NCI-H510A treated with DMSO at 0.1 percent for 48 hours (cell line): ENCODE data around the gene UBE2V1.
"Not testable (repeated sequence)": the region's sequence is repeated elsewhere in the genome, so short reads cannot be mapped to it uniquely, and the experiment has no call there.

Source experiments
- DNase-seq: peaks from one replicate; lab custom pipeline; 2025; lab: John Stamatoyannopoulos, UW

Gene UBE2V1

DNA sequence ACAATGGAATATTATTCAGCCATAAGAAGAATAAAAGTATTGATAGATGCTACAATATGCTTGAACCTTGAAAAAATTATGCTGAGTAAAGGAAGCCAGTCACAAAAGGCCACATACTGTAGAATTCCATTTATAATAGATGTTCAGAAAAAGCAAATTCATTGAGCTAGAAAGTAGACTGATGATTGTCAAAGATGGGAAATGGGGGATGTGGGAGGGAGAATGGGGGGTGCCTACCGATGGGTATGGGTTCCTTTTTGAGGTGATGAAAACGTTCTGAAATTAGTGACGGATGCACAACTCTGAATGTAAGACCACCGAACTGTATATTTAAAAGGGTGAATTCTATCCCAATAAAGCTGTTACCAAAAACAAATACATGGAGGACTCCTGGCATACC, 18.4 kb downstream of the UBE2V1 start:
- DNase-seq, result no peak

DNA sequence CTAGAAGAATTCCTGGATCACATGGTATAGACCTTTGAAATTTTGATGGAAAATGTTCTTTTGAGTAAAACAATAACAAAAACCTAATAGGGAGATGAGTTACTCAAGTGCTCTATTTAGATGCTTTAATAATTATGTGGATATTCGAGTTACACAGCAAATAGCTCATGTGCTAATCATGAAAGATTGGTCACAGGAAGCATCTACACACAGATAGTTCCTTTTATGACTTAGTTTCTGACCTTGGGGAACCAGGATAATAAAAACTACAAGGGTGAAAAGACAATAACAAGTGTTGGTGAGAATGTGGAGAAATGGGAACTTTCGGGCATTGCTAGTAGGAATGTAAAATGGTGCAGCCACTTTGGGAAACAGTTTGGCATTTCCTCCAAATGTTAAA, 19.7 kb downstream of the UBE2V1 start:
- no peak for DNase-seq

DNA sequence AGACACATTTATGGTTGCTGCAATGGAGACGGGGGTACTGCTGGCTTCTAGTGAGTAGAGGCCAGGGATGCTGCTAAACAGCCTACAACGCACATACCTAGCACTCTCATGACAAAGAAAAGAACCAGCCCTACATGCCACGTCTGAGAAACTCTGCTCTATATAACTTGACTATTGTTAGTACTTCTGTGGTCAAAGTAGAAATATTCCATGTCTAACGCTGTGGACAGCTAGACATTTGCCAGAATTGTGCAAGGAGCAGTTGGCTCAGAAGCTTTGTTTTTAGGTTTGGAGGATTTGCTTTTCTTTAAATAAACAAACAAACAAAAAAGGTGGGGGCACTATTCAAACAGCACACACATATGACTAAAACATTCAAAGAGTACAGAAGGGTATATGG, 20.5 kb downstream of the UBE2V1 start:
- no peak for DNase-seq

DNA sequence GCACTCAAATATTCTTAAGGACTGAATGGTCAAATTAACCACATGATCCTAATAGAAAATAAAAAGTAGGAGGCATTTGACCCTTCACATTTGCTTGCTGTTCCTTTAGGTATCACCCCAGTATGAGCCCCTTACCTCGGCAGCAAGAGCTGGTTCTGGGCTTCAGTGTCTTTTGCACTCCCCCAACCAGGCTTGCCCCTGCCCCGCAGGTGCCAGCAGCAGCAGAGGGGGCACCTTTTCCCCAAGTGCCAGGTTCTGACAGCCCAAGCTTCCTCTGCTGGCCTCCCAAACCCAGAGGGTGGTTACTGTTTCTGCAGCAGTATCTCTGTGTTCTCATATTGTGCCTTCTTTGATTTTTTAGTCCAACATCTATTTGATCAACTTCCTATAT, 23.2 kb downstream of the UBE2V1 start:
- DNase-seq, result no peak

DNA sequence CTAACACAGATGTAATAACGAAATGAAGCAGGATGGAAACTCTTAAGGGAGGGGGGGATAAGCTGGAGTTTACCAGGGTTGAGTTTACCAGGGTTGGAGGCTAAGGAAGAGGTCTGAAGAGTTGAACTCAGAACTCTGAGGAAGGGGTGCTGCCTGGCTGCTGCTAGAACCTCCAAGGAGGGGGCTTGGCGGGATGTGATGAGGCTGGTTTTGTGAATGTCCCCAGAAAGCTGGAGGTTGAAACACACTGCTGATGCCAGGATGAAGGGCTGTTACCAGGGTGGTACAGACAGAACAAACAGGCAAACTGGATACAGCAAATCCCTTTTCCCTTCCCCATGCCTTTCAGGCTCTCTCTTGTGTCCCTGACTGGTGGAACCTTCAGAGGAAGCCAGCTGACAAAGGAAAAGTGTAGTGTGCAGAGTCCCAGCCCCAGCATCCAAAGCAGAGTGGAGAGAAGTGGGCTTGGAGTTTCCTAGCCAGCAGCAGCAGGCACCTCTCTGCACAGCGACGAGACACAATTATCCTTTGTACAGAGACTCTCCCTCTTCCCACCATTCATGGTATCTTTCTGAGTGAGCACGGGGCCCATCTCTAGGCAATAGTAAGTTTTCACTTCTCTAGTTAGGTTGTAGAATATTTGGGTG, 23.7 kb downstream of the UBE2V1 start:
- no peak for DNase-seq

DNA sequence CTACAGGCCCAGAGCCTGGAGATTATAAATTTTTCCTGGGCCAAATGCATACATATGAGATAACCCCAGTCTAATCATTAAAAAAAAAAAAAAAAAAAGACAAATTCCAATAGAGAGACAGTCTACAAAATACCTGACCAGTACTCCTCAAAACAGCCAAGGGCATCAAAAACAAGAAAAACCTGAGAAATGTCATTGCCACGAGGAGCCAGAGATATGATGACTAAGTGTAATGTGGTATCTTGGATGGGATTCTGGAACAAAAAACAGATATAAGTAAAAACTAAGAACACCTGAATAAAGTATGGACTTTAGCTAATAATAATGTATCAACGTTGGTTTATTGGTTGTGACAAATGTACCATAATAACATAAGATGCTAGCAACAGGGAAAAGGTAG, 24.9 kb downstream of the UBE2V1 start:
- DNase-seq, result no peak

DNA sequence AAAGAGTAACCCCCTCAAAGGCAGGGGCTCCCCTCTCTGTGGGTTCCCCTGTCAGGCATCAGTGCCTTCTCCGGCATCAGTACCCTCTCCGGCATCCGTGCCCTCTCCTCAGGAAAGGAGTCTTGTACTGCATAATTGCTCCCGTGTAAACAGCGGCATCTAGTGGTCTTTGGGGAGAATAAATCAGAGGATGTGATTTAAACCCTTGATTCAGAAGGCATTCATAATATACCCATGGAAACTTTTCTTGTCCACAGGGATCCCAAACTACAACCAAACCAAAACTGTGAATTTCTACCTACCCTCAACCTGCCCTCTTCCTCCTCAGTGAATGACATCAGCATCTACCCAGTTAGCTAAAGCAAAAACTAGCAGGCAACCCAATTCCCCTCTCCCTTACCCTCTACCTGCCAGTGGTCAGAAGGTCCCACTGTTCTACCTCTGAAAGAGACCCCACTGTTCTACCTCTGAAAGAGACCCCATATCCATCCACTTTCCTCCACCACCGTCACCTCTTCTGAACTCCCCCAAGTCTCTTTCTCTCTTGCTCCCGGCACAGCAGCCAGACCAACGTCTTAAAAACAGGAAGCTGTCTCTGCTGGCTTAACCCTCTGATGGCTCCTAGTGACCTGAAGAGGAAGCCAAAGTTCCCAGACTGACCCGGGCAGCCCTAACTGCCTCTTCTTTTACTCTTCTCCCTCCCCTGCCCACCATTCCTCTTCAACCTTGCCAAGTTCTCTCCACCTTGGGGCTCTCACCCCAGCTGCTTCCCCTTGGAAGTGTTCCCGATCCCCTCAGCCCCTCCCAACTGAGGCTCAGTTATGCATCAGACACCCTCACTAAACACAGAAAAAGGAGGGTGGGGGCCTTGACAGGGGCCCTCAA, 27.2 kb downstream of the UBE2V1 start:
- DNase-seq, result peak; percentile 67

DNA sequence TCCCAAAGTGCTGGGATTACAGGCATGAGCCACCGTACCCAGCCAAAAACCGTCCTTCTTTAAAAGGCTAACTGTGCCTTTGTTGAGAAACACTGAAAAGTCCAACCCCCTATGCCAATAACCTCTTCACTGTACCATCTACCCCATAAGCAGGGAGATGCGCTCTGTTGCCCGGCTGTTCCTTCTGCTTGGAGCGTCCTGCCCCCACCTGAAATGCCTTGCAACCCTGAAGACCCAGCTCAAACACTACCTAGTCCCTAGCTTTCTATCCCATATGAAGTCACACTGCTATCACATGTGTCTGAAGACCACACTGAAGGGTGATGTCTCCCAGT, 27.8 kb downstream of the UBE2V1 start:
- DNase-seq, result no peak

DNA sequence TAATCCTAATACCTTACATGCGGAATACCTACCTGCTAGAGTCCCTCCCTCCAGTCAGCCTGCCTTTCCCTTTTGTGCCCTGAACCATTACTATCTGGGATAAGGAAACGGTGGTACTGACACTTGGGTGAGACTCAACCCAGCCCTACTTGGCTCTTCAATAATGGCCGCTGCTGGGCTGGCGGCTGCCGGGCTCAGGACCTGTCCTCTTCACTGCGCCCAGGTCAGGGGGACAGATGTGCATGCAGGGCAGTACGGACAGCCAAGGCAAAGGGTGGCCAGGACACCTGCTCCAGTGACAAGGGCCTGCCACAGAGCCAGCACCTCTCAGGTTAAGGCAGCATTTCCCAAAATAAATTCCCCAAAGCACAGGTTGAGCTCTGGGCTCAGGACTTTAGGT, 29.9 kb downstream of the UBE2V1 start:
- no peak for DNase-seq

DNA sequence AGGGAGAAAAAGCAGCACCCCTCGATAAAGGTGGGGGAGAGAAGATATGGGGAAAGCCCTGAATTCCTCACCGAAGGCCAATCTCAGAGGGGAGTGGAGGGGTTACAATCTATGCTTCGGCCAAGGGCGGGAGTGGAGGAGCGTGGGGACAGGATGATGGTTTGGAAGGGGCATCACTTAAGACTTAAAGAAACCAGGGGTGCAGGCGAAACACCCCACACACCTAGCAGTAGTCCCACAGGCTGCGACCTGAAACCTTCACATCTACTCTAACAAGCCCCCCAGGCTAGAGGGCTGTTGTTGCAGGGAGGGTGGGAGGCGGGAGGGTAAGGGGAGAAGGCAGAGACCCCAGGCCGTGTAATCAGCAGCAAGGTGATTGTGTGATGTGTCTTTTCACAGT, 30.9 kb downstream of the UBE2V1 start:
- DNase-seq, result not testable (repeated sequence)

DNA sequence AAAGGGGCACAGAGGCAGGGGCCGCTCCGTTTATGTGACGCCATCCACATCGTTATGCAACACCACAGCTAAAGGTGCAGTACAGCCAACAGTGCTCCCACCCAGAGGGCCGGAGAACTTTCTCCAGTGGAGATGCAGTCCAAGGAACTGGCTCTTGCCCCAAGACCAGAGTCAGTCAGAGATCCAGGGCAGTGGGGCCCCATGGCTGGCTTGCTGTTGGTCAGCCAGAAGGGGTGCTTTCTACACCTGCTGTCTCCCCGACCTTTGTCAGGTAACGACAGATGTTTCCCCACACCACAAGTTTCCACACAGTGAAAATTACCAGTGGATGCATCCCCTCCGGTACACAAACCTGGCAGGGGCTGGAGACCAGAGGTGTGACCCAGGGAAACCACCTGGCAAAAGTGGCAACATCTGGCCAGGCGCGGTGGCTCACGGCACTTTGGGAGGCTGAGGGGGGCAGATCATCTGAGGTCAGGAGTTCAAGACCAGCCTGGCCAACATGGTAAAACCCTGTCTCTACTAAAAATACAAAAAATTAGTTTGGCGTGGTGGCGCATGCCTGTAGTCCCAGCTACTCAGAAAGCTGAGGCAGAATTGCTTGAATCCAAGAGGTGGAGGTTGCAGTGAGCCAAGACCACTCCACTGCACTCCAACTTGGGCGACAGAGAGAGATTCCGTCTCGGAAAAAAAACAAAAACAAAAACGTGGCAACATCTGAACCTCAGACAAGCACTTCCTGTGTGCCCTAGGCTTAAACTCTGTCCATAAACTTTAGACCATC, 34.9 kb downstream of the UBE2V1 start:
- no peak for DNase-seq

DNA sequence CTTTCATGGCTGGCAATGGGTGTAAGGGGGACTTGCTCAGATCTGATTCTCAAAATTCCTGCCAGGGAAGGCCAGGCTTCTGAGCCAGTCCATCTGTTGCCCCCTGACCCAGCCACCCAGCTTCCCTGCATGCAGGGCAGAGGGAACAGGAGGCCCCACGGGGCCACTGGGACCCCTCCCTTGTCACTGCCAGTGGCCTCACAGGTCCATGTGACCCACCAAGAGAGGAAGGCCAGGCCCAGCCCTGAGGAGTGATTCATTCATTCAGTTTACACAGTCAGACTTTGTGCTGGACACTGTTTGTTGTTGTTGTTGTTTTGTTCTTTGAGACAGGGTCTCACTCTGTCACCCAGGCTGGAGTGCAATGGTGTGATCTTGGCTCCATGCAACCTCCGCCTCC, 39.5 kb downstream of the UBE2V1 start:
- no peak for DNase-seq

DNA sequence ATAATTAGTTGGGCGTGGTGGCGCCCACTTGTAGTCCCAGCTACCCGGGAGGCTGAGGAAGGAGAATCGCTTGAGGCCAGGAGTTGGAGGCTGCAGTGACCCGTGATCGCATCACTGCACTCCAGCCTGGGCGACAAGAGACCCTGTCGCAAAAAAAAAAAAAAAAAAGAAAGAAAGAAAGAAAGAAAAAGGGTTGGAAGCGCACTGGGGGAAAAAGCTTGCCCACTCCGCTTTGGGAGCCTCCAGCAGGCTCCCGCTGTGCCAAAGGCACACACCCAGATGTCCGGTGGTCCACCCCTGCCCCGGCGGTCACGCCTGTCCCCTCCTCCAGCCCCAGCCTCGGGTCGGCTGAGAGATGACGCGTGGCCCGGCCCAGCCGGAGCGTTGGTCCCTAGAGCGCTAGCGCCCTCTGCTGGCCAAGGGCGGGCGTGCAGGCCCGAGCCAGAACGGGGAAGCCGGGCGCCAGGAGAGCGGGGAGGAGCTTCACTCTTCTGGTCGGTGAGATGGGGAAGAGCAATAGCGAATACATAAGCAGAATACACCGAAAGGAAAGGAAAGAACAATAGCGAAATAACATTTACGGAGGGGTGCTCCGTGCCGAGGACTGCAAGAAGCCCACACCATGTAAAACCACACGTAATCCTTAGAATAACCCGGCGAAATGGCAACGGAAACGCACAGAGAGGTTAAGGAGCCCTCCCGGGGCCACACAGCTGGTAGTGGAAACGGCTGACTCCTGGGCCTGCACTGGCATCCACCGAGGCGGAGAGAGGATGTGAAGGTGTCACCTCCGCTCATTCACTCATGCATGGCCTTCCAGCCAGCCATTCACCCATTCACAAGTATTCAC, 41.7 kb downstream of the UBE2V1 start:
- peak; percentile 88 for DNase-seq

DNA sequence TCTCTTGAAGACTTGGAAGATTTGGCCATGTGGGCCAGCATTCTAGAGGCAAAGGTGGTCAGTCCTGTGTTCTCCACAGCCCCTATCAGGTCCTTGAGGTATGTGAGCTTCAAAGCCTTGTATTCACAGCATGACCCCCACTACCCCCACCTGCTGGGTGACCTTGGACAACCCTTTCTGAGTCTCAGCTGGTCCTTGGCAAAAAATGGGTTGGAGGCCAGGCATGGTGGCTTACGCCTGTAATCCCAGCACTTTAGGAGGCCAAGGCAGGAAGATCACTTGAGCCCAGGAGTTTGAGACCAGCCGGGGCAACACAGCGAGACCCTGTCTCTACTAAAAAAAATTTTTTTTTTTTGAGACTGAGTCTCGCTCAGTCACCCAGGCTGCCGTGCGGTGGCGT, 42.6 kb downstream of the UBE2V1 start:
- no peak for DNase-seq

DNA sequence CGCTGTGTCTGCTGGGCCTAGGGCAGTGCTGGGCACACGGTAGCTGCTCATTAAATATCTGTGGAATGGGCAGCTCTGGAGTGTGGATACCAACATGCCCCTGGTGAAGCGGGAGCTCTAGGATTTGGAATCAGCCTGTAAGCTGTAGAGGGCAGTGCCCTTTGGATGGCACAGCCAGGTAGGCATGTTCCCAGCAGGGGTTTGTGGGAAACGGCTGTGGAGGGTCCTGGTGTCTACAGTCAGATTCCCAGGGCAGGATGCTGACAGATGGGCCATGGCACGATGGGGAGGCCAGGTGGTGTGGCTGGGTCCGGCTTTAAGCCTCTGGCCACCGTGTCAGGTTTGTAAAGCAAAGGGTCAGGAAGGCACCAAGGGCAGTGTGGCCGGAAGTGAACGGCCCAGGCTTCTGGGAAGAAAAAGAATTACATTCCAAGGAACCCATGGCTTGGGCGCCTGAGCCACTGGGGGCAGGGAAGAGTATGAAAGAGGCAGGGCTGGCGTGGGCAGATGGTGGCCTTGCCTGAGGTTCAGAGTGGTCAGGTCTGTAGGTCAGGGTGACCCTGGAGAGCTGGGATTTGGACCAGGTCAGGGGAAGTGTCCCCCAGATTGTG, 44.8 kb downstream of the UBE2V1 start:
- DNase-seq, result no peak

DNA sequence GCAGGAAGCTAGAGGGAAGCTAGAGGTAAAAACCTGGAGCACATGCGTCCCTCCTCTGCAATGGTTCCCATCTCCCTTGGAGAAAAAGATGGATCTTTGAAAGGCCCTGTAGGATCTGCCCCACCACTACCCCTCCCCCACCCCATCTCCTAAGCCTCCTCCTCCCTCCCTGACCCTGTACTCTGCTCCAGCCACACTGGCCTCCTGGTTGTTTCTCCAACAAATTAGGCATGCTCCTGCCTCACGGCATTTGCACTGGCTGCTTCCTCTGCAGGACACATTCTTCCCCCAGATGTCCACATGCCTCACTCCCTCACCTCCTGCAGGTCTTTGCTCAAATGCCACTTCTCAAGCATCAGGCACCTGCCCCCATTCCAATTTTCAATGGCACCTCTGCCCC, 45.5 kb downstream of the UBE2V1 start:
- DNase-seq, result no peak

DNA sequence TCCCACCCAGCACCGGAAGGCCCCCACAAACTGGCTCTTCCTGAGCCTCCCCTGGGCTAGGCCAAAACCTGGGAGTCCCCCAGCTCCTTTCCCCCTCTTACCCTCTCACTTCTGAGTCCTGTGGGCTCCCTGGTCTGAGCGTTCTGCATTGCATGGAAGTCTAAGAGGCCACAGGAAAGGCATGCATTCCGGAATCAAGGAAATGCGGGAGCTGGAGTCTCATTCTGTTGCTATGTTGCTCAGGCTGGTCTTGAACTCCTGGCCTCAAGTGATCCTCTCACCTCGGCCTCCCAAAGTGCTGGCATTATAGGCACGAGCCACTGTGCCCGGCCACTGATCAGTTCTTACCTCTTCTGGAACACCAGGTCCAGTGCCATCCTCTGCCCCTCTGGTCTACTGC, 45.9 kb downstream of the UBE2V1 start:
- no peak for DNase-seq

DNA sequence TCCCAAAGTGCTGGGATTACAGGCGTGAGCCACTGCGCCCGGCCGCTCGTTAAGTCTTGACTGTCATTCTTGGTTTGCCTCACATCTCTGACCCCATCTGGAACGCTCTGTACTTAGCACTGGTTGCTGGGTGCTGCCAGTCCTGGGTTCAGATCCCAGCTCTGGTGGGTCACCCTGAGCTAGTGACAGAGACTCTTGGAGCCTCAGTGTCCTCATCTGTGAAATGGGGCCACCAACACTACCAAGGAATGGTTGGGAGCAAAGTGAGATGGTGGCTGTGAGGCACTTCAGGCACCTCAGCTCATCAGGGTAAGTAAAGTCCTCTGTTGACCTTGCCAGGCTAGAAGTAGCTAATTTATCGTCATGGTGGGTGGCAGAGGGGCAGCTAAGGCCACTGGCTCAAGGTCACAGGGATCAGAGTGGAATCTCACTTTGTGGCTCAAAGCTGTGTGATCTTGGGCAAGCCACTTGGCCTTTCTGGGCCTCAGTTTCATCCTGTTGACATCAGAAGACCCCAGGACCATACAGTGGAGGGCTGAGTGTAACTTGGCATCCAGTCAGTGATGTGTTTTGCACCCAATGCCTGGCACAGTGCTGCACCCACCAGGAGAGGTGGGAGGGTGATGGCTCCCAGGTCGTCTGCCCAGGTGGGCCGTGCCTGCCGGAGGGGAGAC, 46.7 kb downstream of the UBE2V1 start:
- DNase-seq, result no peak

DNA sequence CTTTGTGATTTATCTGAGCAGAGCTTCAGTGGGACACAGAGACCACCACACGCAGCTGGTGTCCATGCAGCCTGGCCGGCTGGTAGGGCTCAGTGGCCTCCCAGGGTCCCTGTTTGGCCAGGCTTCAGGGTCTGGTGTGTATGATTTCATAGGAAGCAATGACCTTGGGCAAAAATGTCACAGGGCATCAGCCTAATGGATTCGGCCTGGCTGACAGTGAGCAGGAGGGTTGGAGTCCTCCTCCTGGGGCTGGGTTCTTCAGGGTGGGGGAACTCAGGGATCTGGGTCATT, 47.7 kb downstream of the UBE2V1 start:
- no peak for DNase-seq

DNA sequence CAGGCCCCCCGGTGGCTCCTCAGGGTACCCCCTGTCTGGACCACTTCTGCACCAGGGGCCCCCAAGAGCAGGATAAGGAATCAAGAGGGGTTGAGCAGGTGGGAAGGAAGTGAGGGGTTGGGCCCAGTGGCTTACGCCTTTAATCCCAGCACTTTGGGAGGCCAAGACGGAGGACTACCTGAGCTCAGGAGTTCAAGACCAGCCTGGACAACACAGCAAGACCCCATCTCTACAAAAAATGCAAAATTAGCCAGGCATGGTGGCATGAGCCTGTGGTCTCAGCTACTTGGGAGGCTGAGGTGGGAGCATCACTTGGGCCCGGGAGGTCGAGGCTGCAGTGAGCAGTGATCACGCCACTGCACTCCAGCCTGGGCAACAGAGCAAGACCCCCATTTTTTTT, 49.2 kb downstream of the UBE2V1 start:
- not testable (repeated sequence) for DNase-seq
